ENCODE data around the gene STPG4.

The STPG4 gene

GRCh38 chr2:47069628-47070154 is 85.4 kb downstream of the STPG4 start:
- DNase-seq: no peak

- DNase-seq: no peak
Measured at GRCh38 chr2:47068981-47069627, 86.0 kb downstream of the STPG4 start.

- no peak for DNase-seq
Measured at GRCh38 chr2:47067788-47068407, 87.2 kb downstream of the STPG4 start.

- DNase-seq: no peak
Measured at GRCh38 chr2:47065771-47066380, 89.2 kb downstream of the STPG4 start.

GRCh38 chr2:47065343-47065742 is 89.8 kb downstream of the STPG4 start:
- DNase-seq: no peak

GRCh38 chr2:47064106-47064505 is 91.0 kb downstream of the STPG4 start:
- DNase-seq: no peak

GRCh38 chr2:47063538-47063930 is 91.6 kb downstream of the STPG4 start:
- no peak for DNase-seq

GRCh38 chr2:47062681-47063537 is 92.2 kb downstream of the STPG4 start:
- DNase-seq: no peak

- DNase-seq: no peak
Measured at GRCh38 chr2:47061944-47062678, 93.0 kb downstream of the STPG4 start.

- DNase-seq: no peak
Measured at GRCh38 chr2:47060652-47061170, 94.4 kb downstream of the STPG4 start.

- no peak for DNase-seq
Measured at GRCh38 chr2:47058003-47058931, 96.8 kb downstream of the STPG4 start.

GRCh38 chr2:47057687-47058002 is 97.5 kb downstream of the STPG4 start:
- DNase-seq: no peak

- no peak for DNase-seq
Measured at GRCh38 chr2:47056868-47057686, 98.0 kb downstream of the STPG4 start.

- DNase-seq: no peak
Measured at GRCh38 chr2:47056374-47056773, 98.7 kb downstream of the STPG4 start.

- DNase-seq: no peak
Measured at GRCh38 chr2:47054868-47055267, 100.2 kb downstream of the STPG4 start.

- DNase-seq: no peak
Measured at GRCh38 chr2:47054036-47054555, 101.0 kb downstream of the STPG4 start.

- DNase-seq: no peak
Measured at GRCh38 chr2:47052847-47053246, 102.3 kb downstream of the STPG4 start.

- DNase-seq: no peak
Measured at GRCh38 chr2:47051562-47051961, 103.5 kb downstream of the STPG4 start.

- no peak for DNase-seq
Measured at GRCh38 chr2:47050762-47051161, 104.3 kb downstream of the STPG4 start.

Measured in GOT3 (cell line).